Bronchial smooth muscle cell (primary cell): ENCODE measurements around the gene SNX14. TPM values are rescaled to one million over a fixed set of nuclear protein-coding genes. Genes with fewer than 3 reads are reported as not detected.

ENCODE experiments used
- total RNA-seq: library from RNA; depleted of rRNA; stranded (reverse); fragments of >200 nt; gene quantifications from 2 replicates; pipeline ENCODE4 v1.2.1, GENCODE V29; 2014

The SNX14 gene
- total RNA-seq: 142 and 147 TPM in 2 replicates

GRCh38 chr6:85593438-85594196 is at the start of gene SNX14:
Gene SNX14 (minus strand): TSS chr6:85593858. CDS start chr6:85593718, 140 bp downstream.

GRCh38 chr6:85642774-85643536 is 49.3 kb upstream of the SNX14 start, which contains the start of gene SYNCRIP:
Gene SYNCRIP (minus strand): TSS chr6:85642886. CDS start chr6:85641439, 1,447 bp downstream.

Other genes with a start within 250 kb of the SNX14 start
- gene NT5E, start 143.8 kb downstream of the SNX14 start, total RNA-seq: 331 and 607 TPM in 2 replicates
- 27.2 and 35.6 TPM in 2 replicates for gene SYNCRIP, start 49.0 kb upstream of the SNX14 start, total RNA-seq